Embryonic facial prominence (tissue), 1 donor: ENCODE results near the gene RPUSD1.
"Not testable (repeated sequence)": the region's sequence is repeated elsewhere in the genome, so short reads cannot be mapped to it uniquely, and the experiment has no call there.

Experiments
- DNase-seq: peaks from one replicate; pipeline ENCODE4 v3.0.0-alpha.2; 2016; ENCODE audit errors: extremely low spot score

RPUSD1 gene

GRCh38 chr16:747978-748746 is 40.0 kb downstream of the RPUSD1 start:
- no peak for DNase-seq

- no peak for DNase-seq
These were observed 41.5 kb downstream of the RPUSD1 start for GRCh38 chr16:746637-747036.

GRCh38 chr16:745739-746138 is 42.4 kb downstream of the RPUSD1 start:
- no peak for DNase-seq

- no peak for DNase-seq
These were observed 44.2 kb downstream of the RPUSD1 start for GRCh38 chr16:743794-744500.

- not testable (repeated sequence) for DNase-seq
These were observed 45.3 kb downstream of the RPUSD1 start for GRCh38 chr16:742894-743293.

GRCh38 chr16:741986-742629 is 46.1 kb downstream of the RPUSD1 start:
- DNase-seq: no peak

GRCh38 chr16:740764-741505 is 47.2 kb downstream of the RPUSD1 start, which contains the start of gene CIAO3:
Gene CIAO3 (minus strand): TSS chr16:740997. CDS start chr16:740985, 12 bp downstream.
- DNase-seq: peak; percentile 80

GRCh38 chr16:740459-740763 is 47.8 kb downstream of the RPUSD1 start:
- DNase-seq: no peak

- DNase-seq: no peak
These were observed 48.4 kb downstream of the RPUSD1 start for GRCh38 chr16:739560-740458.

GRCh38 chr16:736936-737481 is 51.2 kb downstream of the RPUSD1 start:
- no peak for DNase-seq

- no peak for DNase-seq
These were observed 52.2 kb downstream of the RPUSD1 start for GRCh38 chr16:735982-736453.

- DNase-seq: no peak
These were observed 53.0 kb downstream of the RPUSD1 start for GRCh38 chr16:734981-735881.
